ENCODE data around the gene CCSER1. TPM values are rescaled to one million over a fixed set of nuclear protein-coding genes. Genes with fewer than 3 reads are reported as not detected.

CCSER1 gene
- total and polyA plus RNA-seq, 7 donors, result 0.06 to 2.5 (median 0.30) TPM

- WGBS, 3 donors, result 83 to 97% (median 90%) methylated on average over 1 of the region's 1 CpG
- H3K27me3 ChIP-seq (ENCODE audit: insufficient read depth in 3 of 3, low read length in 2 of 3), result no peaks in the 10 kb centered on the region
- H3K4me3 ChIP-seq, result no peak overlapping the region
- TF ChIP-seq CTCF (IDR thresholded peaks at IDR 0.05), result no peak
- no peaks in the 10 kb centered on the region for H3K36me3 ChIP-seq (ENCODE audit: insufficient read depth in 1 of 2, low read depth in 1 of 2)
- ATAC-seq, result no peak
- no peak for DNase-seq
- H3K9me3 ChIP-seq, result peaks cover 13% of the 10 kb centered on the region
- intact Hi-C loops (cut with DNase I), result no loop called here
- H3K27ac ChIP-seq, result no peak overlapping the region
- H3K4me1 ChIP-seq, result no peaks in the 10 kb centered on the region
These were observed 1294.8 kb downstream of the CCSER1 start for GRCh38 chr4:91422011-91422410.

- H3K4me1 ChIP-seq, result no peaks in the 10 kb centered on the region
- intact Hi-C loops (cut with DNase I), result no loop called here
- no peak overlapping the region for H3K27ac ChIP-seq
- no peaks in the 10 kb centered on the region for H3K36me3 ChIP-seq (ENCODE audit: insufficient read depth in 1 of 2, low read depth in 1 of 2)
- no peak for ATAC-seq
- H3K27me3 ChIP-seq (ENCODE audit: insufficient read depth in 3 of 3, low read length in 2 of 3), result no peaks in the 10 kb centered on the region
- DNase-seq, result no peak
- no peak for TF ChIP-seq CTCF (IDR thresholded peaks at IDR 0.05)
- no peak overlapping the region for H3K4me3 ChIP-seq
- H3K9me3 ChIP-seq, result no peaks in the 10 kb centered on the region
These were observed 1299.5 kb downstream of the CCSER1 start for GRCh38 chr4:91426725-91427124.

- Histone ChIP-seq H3K4me3 (no peak overlapping the region), H3K27me3 (ENCODE audit: insufficient read depth in 3 of 3, low read length in 2 of 3) (no peaks in the 10 kb centered on the region), H3K9me3 (no peaks in the 10 kb centered on the region), H3K4me1 (no peaks in the 10 kb centered on the region), H3K27ac (no peak overlapping the region), H3K36me3 (ENCODE audit: insufficient read depth in 1 of 2, low read depth in 1 of 2) (no peaks in the 10 kb centered on the region)
- intact Hi-C loops (cut with DNase I), result no loop called here
- no peak for DNase-seq
- WGBS, 3 donors, result 72% methylated on average over 2 of the region's 2 CpGs
- TF ChIP-seq CTCF (IDR thresholded peaks at IDR 0.05), result no peak
- no peak for ATAC-seq
These were observed 1300.0 kb downstream of the CCSER1 start for GRCh38 chr4:91427171-91427570.

GRCh38 chr4:91434631-91435030 is 1307.4 kb downstream of the CCSER1 start:
- TF ChIP-seq CTCF (IDR thresholded peaks at IDR 0.05), result no peak
- Histone ChIP-seq H3K9me3 (no peaks in the 10 kb centered on the region), H3K27me3 (ENCODE audit: insufficient read depth in 3 of 3, low read length in 2 of 3) (no peaks in the 10 kb centered on the region), H3K4me3 (no peak overlapping the region), H3K4me1 (no peaks in the 10 kb centered on the region), H3K36me3 (ENCODE audit: insufficient read depth in 1 of 2, low read depth in 1 of 2) (no peaks in the 10 kb centered on the region), H3K27ac (no peak overlapping the region)
- 38 to 84% (median 62%) methylated on average over 1 of the region's 1 CpG for WGBS, 3 donors
- ATAC-seq (no peak), DNase-seq (no peak)
- intact Hi-C loops (cut with DNase I), result no loop called here

- H3K36me3 ChIP-seq (ENCODE audit: insufficient read depth in 1 of 2, low read depth in 1 of 2), result no peaks in the 10 kb centered on the region
- intact Hi-C loops (cut with DNase I), result no loop called here
- no peak overlapping the region for H3K27ac ChIP-seq
- ATAC-seq (no peak), DNase-seq (no peak)
- no peaks in the 10 kb centered on the region for H3K9me3 ChIP-seq
- no peak overlapping the region for H3K4me3 ChIP-seq
- H3K27me3 ChIP-seq (ENCODE audit: insufficient read depth in 3 of 3, low read length in 2 of 3), result no peaks in the 10 kb centered on the region
- H3K4me1 ChIP-seq, result no peaks in the 10 kb centered on the region
- 52 to 73% (median 65%) methylated on average over 1 of the region's 1 CpG for WGBS, 3 donors
- no peak for TF ChIP-seq CTCF (IDR thresholded peaks at IDR 0.05)
These were observed 1309.4 kb downstream of the CCSER1 start for GRCh38 chr4:91436556-91436955.
